ENCODE measurements around the gene GCK. TPM values are rescaled to one million over a fixed set of nuclear protein-coding genes. Genes with fewer than 3 reads are reported as not detected.

Gene GCK
- total RNA-seq, 4 donors from 2014 or later: 0.52 TPM; not detected in 3

- DNase-seq (ENCODE audit: low spot score in 2 of 2): peak in 1 of 2 donors; percentile 46
- Histone ChIP-seq H3K36me3 (no peaks in the 10 kb centered on the region), H3K9me3 (no peaks in the 10 kb centered on the region), H3K27ac (no peak within 1 kb of the TSS), H3K27me3 (peaks cover 2% of the 10 kb centered on the region), H3K4me1 (peaks cover 12% of the 10 kb centered on the region), H3K4me3 (no peak within 1 kb of the TSS)
- WGBS: 83% methylated on average over 3 of the region's 6 CpGs
- TF ChIP-seq POLR2AphosphoS5 (IDR thresholded peaks at IDR 0.05): no peak
- TF ChIP-seq EP300 (IDR thresholded peaks at IDR 0.05): no peak
- no peak for TF ChIP-seq POLR2A (IDR thresholded peaks at IDR 0.05)
Observed at GRCh38 chr7:44141221-44141850, 47.9 kb downstream of the GCK start, which contains the start of gene MYL7. TSS of gene MYL7 (minus strand) at chr7:44141332. CDS start at chr7:44141305, 27 bp downstream.

GRCh38 chr7:44140341-44140740 lies 48.9 kb downstream of the GCK start:
- Histone ChIP-seq H3K36me3 (no peaks in the 10 kb centered on the region), H3K27ac (no peak overlapping the region), H3K9me3 (no peaks in the 10 kb centered on the region), H3K27me3 (peaks cover 2% of the 10 kb centered on the region), H3K4me3 (no peak overlapping the region), H3K4me1 (peaks cover 2% of the 10 kb centered on the region)
- DNase-seq (ENCODE audit: low spot score in 2 of 2): no peak
- TF ChIP-seq POLR2A (IDR thresholded peaks at IDR 0.05): no peak
- no peak for TF ChIP-seq CTCF (IDR thresholded peaks at IDR 0.05)
- no peak for TF ChIP-seq POLR2AphosphoS5 (IDR thresholded peaks at IDR 0.05)
- no peak for TF ChIP-seq EP300 (IDR thresholded peaks at IDR 0.05)
- WGBS: 81% methylated on average over 6 of the region's 10 CpGs

GRCh38 chr7:44139311-44140010 lies 49.8 kb downstream of the GCK start:
- no peak overlapping the region for H3K4me3 ChIP-seq
- DNase-seq (ENCODE audit: low spot score in 2 of 2): no peak
- H3K36me3 ChIP-seq: no peaks in the 10 kb centered on the region
- no peaks in the 10 kb centered on the region for H3K9me3 ChIP-seq
- H3K27me3 ChIP-seq: peaks cover 2% of the 10 kb centered on the region
- TF ChIP-seq POLR2A (IDR thresholded peaks at IDR 0.05) (no peak), POLR2AphosphoS5 (IDR thresholded peaks at IDR 0.05) (no peak), EP300 (IDR thresholded peaks at IDR 0.05) (no peak), CTCF (IDR thresholded peaks at IDR 0.05) (no peak)
- no peak overlapping the region for H3K27ac ChIP-seq
- WGBS: 83% methylated on average over 12 of the region's 14 CpGs
- H3K4me1 ChIP-seq: no peaks in the 10 kb centered on the region

- peaks cover 2% of the 10 kb centered on the region for H3K27me3 ChIP-seq
- DNase-seq (ENCODE audit: low spot score in 2 of 2): no peak
- no peak for TF ChIP-seq EP300 (IDR thresholded peaks at IDR 0.05)
- TF ChIP-seq POLR2AphosphoS5 (IDR thresholded peaks at IDR 0.05): no peak
- TF ChIP-seq POLR2A (IDR thresholded peaks at IDR 0.05): no peak
- no peak for TF ChIP-seq CTCF (IDR thresholded peaks at IDR 0.05)
- H3K9me3 ChIP-seq: no peaks in the 10 kb centered on the region
- WGBS: 79% methylated on average over 6 of the region's 8 CpGs
- H3K4me1 ChIP-seq: no peaks in the 10 kb centered on the region
- H3K4me3 ChIP-seq: no peak overlapping the region
- no peak overlapping the region for H3K27ac ChIP-seq
- H3K36me3 ChIP-seq: no peaks in the 10 kb centered on the region
Observed at GRCh38 chr7:44138698-44139097, 50.5 kb downstream of the GCK start.

- Histone ChIP-seq H3K36me3 (no peaks in the 10 kb centered on the region), H3K9me3 (no peaks in the 10 kb centered on the region), H3K4me3 (no peak overlapping the region), H3K27ac (no peak overlapping the region), H3K4me1 (no peaks in the 10 kb centered on the region), H3K27me3 (peaks cover 2% of the 10 kb centered on the region)
- 78% methylated on average over 5 of the region's 5 CpGs for WGBS
- no peak for DNase-seq (ENCODE audit: low spot score in 2 of 2)
- no peak for TF ChIP-seq CTCF (IDR thresholded peaks at IDR 0.05)
- TF ChIP-seq EP300 (IDR thresholded peaks at IDR 0.05): no peak
- TF ChIP-seq POLR2AphosphoS5 (IDR thresholded peaks at IDR 0.05): no peak
- no peak for TF ChIP-seq POLR2A (IDR thresholded peaks at IDR 0.05)
Observed at GRCh38 chr7:44136731-44137130, 52.5 kb downstream of the GCK start.
